HG02938 (cell line): ENCODE data around the gene EPHX1.
A peak's percentile ranks its signal among the peaks of the same experiment; 100 is the strongest.

Experiments
- ATAC-seq: cut with Tn5 transposase; IDR thresholded peaks from one replicate; pipeline ENCODE4 v1.9.1; 2021; ENCODE audit warnings: mild to moderate bottlenecking, moderate library complexity; ENCODE audit not compliant: unreplicated experiment

The EPHX1 gene

GRCh38 chr1:225840713-225841112 is 30.8 kb downstream of the EPHX1 start:
- no peak for ATAC-seq

DNA sequence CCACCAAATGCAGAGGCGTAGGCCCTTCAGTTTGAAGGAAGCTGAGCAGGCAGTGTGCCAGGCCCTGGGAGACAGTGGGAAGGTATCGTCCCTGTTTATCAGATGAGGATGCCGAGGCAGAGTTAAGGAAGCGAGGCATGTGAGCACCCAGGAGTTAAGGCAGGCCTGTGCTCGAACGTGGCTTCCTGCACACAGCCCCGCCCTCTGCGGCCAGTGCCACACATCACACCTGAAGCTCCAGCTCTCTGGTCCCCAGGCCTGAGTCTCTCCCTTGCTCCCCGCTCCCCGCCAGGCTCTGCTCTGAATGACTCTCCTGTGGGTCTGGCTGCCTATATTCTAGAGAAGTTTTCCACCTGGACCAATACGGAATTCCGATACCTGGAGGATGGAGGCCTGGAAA is 32.1 kb downstream of the EPHX1 start:
- no peak for ATAC-seq

DNA sequence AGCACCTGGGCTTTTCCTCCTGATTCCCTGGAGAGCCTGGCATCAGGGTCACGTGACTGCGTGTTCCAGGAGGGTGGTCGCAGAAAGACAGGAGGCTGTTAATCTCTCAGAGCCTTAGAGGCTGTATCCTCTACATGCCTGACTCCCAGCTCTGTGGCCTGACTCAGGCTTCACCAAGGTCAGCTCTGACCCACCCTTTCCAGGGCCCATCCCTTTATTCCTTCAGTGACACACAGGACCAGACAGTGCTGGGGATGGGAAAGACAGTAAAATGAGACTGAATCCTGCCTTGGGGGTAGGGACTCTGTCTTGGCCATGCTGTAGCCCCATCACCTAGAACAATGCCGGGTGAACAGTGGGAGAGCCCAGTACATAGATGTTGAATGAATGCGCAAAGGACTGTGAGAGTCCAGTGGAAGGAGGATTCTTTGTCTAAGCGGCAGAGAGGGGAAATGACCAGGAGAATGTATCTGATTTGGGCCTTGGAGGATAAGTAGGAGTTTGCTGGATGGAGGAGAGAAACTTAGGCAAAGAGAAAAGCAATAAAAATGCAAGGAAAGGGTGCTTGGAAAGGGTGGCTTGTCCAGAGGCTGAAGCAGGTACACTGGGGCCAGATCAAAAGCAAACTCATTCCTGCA is 33.0 kb downstream of the EPHX1 start:
- no peak for ATAC-seq

DNA sequence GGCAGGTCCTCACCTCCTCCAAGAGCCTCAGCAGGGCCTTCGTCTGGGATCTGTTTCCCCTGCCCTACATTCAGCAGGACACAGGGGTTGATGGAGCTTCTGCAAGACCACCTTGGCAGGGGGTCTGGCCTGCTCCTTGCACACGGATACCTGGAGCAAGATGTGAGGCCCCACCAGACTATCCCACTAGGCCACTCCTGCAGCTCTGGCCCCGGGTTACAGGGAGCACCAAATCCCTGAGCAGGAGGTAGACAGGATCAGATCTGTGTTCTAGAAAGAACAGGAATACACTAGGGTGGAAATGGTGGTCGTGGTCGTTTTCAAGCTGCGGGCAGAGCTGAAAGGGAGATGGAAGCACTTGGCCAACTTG is 33.5 kb downstream of the EPHX1 start:
- no peak for ATAC-seq

- ATAC-seq: no peak
Measured at GRCh38 chr1:225844236-225845061, 34.5 kb downstream of the EPHX1 start.

- ATAC-seq: no peak
Measured at GRCh38 chr1:225845097-225845496, 35.2 kb downstream of the EPHX1 start.

- no peak for ATAC-seq
Measured at GRCh38 chr1:225845571-225846259, 35.8 kb downstream of the EPHX1 start.

DNA sequence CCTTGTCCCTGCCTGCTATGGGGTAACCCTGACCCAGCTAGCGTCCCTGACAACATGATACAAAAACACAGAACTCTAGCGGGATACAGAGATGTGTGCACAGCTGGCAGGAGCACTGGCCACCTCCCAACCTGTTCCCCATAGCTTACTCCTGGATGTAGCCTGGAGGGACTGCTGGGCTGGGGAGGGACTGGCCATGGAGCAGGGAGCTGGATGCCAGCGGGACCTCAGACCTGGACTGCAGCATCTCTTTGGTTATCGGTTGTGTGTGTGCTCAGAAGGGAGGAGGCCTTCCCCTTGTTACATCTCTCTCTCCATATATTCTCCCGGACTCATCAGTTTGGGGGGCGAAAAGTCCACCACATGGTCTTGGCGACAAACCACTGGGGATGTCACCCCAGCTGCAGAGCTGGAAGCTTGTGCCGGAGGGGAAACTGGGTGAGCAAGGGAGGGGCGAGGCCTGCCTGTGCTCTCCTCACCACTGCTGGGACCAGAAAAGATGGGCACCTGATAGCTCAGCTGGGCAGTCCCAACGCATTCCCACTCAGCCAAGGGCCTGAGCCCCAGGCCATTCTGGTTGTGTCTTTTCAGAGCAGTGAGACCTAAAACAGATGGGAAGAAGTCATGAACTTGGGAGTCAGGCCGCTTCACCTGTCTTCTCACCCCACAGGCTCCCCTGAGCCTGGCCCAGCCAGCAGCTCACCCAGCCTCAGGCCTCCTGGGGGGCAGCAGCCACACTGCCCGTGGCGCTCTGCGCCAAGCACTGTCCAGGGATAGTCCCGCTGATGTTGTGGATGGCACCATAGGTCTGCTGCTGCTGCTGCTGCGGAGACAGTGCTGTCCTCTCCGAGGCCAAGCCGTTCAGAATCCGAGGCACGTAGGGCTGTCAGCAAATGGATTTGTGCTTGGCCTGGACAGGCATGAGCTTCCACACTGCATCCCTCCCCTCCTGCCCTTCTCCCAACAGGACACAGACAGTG is 36.7 kb downstream of the EPHX1 start:
- ATAC-seq: no peak

- ATAC-seq: peak; percentile 6
Measured at GRCh38 chr1:225847610-225848009, 37.7 kb downstream of the EPHX1 start.

- ATAC-seq: peak; percentile 63
Measured at GRCh38 chr1:225848030-225848955, 38.4 kb downstream of the EPHX1 start.

GRCh38 chr1:225849925-225850324 is 40.0 kb downstream of the EPHX1 start:
- ATAC-seq: no peak

DNA sequence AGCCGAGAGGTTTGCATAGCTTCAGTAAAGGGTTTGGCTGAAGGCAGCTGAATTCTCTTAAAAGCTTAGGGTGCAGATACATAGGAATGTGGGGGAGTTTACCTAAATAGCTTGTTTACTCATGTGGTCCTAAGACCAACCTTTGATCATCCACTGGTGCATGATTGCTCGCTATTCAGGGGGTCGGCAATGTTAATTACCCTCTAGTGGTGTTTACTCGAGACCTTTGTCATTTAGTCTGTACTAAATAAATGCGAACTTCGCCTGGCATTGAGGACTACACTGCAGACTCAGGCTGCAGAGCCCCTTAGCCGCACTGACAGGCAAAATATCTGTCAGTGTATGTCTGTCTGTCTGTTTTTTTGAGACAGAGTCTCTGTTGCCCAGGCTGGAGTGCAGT is 40.4 kb downstream of the EPHX1 start:
- no peak for ATAC-seq

DNA sequence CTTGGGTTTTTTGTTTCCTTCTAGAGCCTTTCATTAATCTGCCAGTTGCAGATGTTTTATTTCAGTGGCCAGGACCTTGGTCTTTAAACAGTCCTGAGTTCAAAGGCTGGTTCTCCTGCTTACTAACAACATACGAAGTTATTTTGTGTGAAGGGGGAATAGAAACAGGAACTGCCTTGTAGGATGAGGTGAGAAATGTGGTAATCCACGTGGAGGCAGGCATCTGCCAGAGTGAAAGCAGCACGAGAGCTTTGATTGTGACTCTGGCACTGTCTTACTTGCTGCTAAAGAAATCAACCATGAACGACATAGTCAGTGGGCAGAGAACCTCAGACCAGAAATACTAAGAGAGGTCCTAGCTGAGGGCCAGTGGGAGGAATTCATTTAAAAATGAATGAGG is 41.9 kb downstream of the EPHX1 start:
- peak; percentile 58 for ATAC-seq

DNA sequence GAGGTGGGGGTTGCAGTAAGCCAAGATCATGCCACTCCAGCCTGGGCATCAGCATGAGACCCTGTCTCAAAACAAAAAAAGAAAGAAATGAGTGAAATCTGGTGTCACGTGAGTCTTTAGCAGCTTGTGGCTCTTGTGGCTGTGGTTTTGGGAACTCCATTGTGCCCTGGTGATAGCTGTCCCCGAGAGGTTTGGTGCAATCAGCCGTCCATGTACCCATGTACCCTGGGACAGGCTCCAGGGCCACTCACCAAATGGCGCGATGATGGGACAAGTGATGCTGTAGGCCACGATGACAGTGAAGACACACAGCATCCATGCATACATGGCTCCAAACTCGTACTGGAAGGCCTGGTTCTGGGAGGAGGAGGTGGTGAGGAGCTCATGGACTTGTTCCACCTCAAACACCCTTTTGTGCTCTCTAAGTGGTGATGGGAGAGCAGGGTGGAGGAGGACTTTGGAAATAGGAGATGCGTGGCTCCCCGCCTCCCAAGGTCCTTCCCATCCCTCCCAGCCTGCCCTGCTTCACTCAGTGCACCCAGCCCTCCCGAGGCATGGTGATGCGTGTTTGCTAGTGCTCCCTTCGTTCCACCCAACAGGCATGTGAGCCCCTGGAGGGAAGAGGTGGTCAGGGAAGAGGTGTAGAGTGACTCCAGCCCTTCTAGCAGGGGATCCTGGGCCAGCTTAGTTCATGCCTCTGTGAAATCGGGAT is 42.6 kb downstream of the EPHX1 start:
- ATAC-seq: no peak

DNA sequence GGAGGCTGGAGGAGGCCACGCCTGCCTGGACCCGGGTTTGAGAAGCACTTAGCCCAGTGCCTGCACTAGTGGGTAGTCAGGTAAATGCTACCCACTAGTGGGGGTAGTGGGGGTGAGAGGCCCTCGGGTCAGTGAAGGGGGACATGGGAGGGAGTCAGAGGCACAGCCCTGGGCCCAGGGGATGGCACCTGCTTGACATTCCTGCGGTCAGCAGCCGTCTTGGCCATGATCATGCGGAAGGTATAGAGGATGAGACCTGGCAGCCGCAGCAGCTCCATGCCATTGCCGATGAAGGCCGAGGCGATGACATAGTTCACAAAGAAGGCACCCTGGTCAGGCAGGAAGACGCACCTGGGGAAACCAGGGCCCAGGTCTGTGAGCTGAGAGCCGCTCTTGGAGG is 43.5 kb downstream of the EPHX1 start:
- no peak for ATAC-seq

DNA sequence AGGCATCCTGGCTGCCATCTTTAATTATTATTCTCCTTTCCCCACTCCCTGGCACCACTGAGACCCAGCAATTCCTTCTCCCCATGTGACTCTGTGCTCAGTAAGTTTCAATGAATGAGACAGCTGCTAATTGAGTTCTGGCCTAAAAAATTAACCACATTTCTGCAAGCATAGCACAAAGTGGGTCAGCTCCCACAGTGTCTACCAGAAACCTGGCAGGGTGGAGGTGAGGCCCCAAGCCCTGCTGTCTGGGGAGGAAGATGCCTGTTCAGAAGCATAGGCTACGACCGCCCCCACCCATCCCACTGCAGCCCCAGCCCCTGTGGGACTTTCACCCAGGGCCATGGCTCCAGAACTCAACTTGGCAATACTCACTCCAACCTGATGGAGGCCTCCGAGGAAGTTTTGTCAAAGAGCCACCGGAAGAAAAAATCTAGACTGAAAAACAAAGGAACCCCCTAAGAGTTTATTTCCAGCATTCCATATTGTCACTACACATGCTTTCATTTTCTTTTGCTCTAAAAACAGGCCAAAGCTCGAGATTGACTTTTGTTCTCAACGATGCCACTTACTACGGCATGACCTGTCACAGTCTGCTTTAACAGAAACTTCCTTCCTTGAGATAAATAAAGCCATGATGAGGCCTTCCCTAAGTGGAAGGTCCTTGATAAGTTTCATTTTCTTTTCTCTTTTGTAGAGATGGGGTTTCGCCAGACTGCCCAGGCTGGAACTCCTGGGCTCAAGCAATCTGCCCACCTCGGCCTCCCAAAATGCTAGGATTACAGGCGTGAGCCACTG is 45.8 kb downstream of the EPHX1 start:
- ATAC-seq: no peak

GRCh38 chr1:225857256-225857655 is 47.3 kb downstream of the EPHX1 start:
- no peak for ATAC-seq

DNA sequence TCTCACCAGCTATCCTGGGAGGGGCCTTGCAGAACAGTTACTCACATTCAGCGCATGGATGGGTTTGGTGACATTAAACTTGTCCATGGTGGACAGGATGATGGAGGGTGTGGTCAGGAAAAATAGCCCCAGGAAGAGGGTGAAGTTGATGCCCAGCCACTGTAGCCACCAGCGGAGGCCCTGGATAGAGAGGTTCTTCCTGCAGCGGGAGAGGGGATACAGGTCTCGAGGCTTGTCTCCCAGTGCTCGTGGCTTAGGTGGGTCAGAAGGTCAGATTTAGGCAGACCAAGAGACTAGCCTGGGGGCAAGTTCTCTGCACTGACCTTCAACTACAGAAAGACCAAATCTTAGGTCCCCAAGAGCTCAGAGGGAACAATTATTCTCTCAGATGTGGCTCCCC is 49.2 kb downstream of the EPHX1 start:
- ATAC-seq: no peak
